Sigmoid colon (tissue), 7 donors: ENCODE results near the gene TMEM235. TPM values are rescaled to one million over a fixed set of nuclear protein-coding genes. Genes with fewer than 3 reads are reported as not detected.

Experiments used
- DNase-seq: peaks from one replicate; pipeline ENCODE4 v3.0.0-alpha.2; 2019
- H3K27ac ChIP-seq, 4 donors: fragments of 200-600 bp; sonication (generic); one replicate each; pipeline ENCODE4 v1.5.1; 2016 to 2019; ENCODE audit warnings: mild to moderate bottlenecking in 1 of 4
- H3K27me3 ChIP-seq, 3 donors: fragments of 200-600 bp; sonication (generic); one replicate each; pipeline ENCODE4 v1.5.1; 2019; ENCODE audit warnings: mild to moderate bottlenecking in 1 of 3
- H3K36me3 ChIP-seq, 4 donors: fragments of 200-600 bp; sonication (generic); one replicate each; pipeline ENCODE4 v1.5.1; 2016 to 2019
- H3K4me1 ChIP-seq, 4 donors: fragments of 200-600 bp; sonication (generic); one replicate each; pipeline ENCODE4 v1.5.1; 2017 to 2019
- H3K4me3 ChIP-seq, 4 donors: fragments of 200-600 bp; sonication (generic); one replicate each; pipeline ENCODE4 v1.5.1; 2017 to 2019; ENCODE audit warnings: mild to moderate bottlenecking in 2 of 4, moderate library complexity in 1 of 4
- H3K9me3 ChIP-seq, 4 donors: fragments of 200-600 bp in 3 of 4; sonication (generic) in 3 of 4; one replicate each; pipeline versions ENCODE4 v1.5.1 to v1.6.1; 2013 to 2019
- EP300 ChIP-seq, 4 donors: sonication (generic); formaldehyde crosslinking; IDR thresholded peaks; one replicate each; pipeline ENCODE4 v1.6.1; 2017; ENCODE audit warnings: antibody characterized with exemption in 4 of 4
- POLR2A ChIP-seq, 2 donors: fragments of 450-650 bp; IDR thresholded peaks; one replicate each; pipeline ENCODE4 v1.6.1; 2016; ENCODE audit warnings: antibody characterized with exemption in 2 of 2, mild to moderate bottlenecking in 2 of 2, moderate library complexity in 2 of 2
- POLR2AphosphoS5 ChIP-seq, 4 donors: sonication (generic); formaldehyde crosslinking; IDR thresholded peaks; one replicate each; pipeline ENCODE4 v1.6.1; 2017; ENCODE audit warnings: antibody characterized with exemption in 4 of 4
- WGBS, 2 donors: extraction: QIAGEN DNeasy Blood & Tissue Kit; methylation state at CpG; one replicate each; pipeline ENCODE4 v1.1.7; 2013; 5-methylcytosine and 5-hydroxymethylcytosine counted together
- intact Hi-C: fragments of 100-400 bp; cut with DNase I; formaldehyde crosslinking; loops from one replicate; pipeline ENCODE4 v1.15.1; 2023
- polyA plus RNA-seq, 3 donors: library from polyadenylated mRNA; stranded (reverse); fragments of 200-250 nt; gene quantifications; one replicate each; pipeline ENCODE4 v1.2.3, GENCODE V29; 2013
- small RNA-seq, 3 donors: library from RNA; depleted of rRNA; stranded (forward); fragments of <200 nt; gene quantifications; one replicate each; pipeline ENCODE3, GENCODE V24; 2016
- total RNA-seq, 4 donors: library from RNA; depleted of rRNA; stranded (reverse); fragments of >200 nt; gene quantifications; one replicate each; pipeline ENCODE4 v1.1.0, GENCODE V29; 2016
- TF ChIP-seq, protein P1 (sequence below), 4 experiments: fragments of 450-650 bp in 3 of 4; fragments of 200-600 bp in 1 of 4; IDR thresholded peaks; one replicate each; pipeline ENCODE4 v1.5.1; 2016 to 2019; ENCODE audit warnings: antibody characterized with exemption in 4 of 4, mild to moderate bottlenecking in 3 of 4, moderate library complexity in 2 of 4
- donor health status: healthy with polysubstance abuse.
- donor health status: Bipolar disorder and iron deficiency.
- donor health status: healthy.

TMEM235 gene
- total and polyA plus RNA-seq, 7 donors: 0.04 TPM; not detected in 6

DNA sequence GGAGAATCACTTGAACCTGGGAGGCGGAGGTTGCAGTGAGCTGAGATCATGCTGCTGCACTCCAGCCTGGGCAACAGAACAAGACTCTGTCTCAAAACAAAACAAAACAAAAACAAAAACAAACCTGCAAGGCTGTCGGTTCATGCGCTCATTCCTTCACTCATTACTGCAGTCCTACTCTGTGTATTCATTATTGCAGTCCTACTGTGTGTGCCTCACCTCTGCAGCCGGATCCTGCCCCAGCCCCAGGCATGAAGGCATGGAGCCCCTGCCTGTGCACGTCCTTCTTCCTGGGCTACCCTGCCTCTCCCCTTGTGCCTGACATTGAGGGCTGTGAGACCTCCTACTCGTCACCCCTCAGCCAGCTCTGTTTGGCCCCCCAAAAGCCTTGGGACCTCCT, 57.6 kb downstream of the TMEM235 start:
- H3K9me3 ChIP-seq: no peaks in the 10 kb centered on the region
- intact Hi-C loops: loop anchor here (1.0 kb wide), 2 partner anchors 72 to 133 kb away; no protein-coding TSS in a partner anchor
- WGBS, 2 donors: 83 to 89% methylated on average over 6 of the region's 6 CpGs
- H3K4me3 ChIP-seq: no peak overlapping the region
- no peaks in the 10 kb centered on the region for H3K27me3 ChIP-seq
- DNase-seq: no peak
- no peak overlapping the region for H3K27ac ChIP-seq
- TF ChIP-seq POLR2A (IDR thresholded peaks at IDR 0.05): no peak
- TF ChIP-seq POLR2AphosphoS5 (IDR thresholded peaks at IDR 0.05): no peak
- H3K4me1 ChIP-seq: peaks cover 0 to 9% (median 0%) of the 10 kb centered on the region in 4 donors
- H3K36me3 ChIP-seq: no peaks in the 10 kb centered on the region

DNA sequence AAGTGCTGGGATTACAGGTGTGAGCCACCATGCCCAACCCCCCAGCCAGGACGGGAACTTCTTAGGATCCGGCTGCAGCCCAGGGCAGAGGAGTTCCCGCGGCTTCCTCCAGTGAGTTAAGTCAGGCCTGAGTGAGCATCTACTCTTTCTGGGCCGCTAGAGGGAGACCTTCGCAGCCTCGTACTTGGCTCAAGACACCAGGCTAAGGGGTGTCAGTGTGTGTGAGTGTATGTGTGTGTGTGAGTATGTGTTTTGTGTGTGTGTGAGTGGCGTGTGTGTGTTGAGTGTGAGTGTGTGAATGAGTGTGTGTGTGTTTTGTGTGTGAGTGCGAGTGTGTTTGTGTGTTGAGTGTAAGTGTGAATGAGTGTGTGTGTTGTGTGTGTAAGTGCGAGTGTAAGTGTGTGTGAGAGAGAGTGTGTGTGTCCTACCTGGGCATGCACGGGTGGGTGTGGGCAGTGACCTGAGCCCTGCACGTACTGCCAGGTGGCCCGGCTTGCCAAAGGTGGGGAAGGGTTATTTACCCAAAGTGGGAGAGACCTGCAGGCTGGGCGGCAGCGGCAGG, 58.5 kb downstream of the TMEM235 start:
- 9 to 26% methylated on average over 15 of the region's 15 CpGs for WGBS, 2 donors

More for the DNA sequence above, 58.5 kb downstream of the TMEM235 start:
- intact Hi-C loops: loop anchor here (1.0 to 5.0 kb wide), 3 partner anchors 71 to 132 kb away; no protein-coding TSS in a partner anchor
- no peak overlapping the region for H3K27ac ChIP-seq
- peaks cover 0 to 9% (median 0%) of the 10 kb centered on the region in 4 donors for H3K4me1 ChIP-seq
- H3K36me3 ChIP-seq: no peaks in the 10 kb centered on the region
- no peak overlapping the region for H3K4me3 ChIP-seq
- H3K27me3 ChIP-seq: no peaks in the 10 kb centered on the region
- no peak for TF ChIP-seq EP300 (IDR thresholded peaks at IDR 0.05)
- TF ChIP-seq, protein P1, sequence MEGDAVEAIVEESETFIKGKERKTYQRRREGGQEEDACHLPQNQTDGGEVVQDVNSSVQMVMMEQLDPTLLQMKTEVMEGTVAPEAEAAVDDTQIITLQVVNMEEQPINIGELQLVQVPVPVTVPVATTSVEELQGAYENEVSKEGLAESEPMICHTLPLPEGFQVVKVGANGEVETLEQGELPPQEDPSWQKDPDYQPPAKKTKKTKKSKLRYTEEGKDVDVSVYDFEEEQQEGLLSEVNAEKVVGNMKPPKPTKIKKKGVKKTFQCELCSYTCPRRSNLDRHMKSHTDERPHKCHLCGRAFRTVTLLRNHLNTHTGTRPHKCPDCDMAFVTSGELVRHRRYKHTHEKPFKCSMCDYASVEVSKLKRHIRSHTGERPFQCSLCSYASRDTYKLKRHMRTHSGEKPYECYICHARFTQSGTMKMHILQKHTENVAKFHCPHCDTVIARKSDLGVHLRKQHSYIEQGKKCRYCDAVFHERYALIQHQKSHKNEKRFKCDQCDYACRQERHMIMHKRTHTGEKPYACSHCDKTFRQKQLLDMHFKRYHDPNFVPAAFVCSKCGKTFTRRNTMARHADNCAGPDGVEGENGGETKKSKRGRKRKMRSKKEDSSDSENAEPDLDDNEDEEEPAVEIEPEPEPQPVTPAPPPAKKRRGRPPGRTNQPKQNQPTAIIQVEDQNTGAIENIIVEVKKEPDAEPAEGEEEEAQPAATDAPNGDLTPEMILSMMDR (IDR thresholded peaks at IDR 0.05): peak; percentile 67 to 97 (median 83)
- TF ChIP-seq POLR2A (IDR thresholded peaks at IDR 0.05): no peak
- peak in 1 of 4 donors; percentile 39 for TF ChIP-seq POLR2AphosphoS5 (IDR thresholded peaks at IDR 0.05)
- DNase-seq: peak; percentile 91
- H3K9me3 ChIP-seq: no peaks in the 10 kb centered on the region

Small RNA genes lying within 50 kb of the gene (small RNA-seq; reads per million reads assigned to genes)
- gene AC087645.1: 0 reads per million in 3 donors

Other genes starting within 250 kb of the TMEM235 start
- 10 to 100 TPM in 2 of 4 donors, 1 to 10 TPM in 2; 5.3 to 13.9 (median 8.9) TPM for gene TMC6, start 102.9 kb upstream of the TMEM235 start, total RNA-seq
- gene TMC6, start 102.9 kb upstream of the TMEM235 start, polyA plus RNA-seq: 100 to 1,000 TPM in 1 of 3 donors, 10 to 100 TPM in 1, 1 to 10 TPM in 1; 9.0 to 145 (median 10.8) TPM
- gene TMC8, start 100.9 kb upstream of the TMEM235 start, total RNA-seq: 10 to 100 TPM in 1 of 4 donors, 1 to 10 TPM in 3; 2.8 to 13.2 (median 3.9) TPM
- gene TMC8, start 100.9 kb upstream of the TMEM235 start, polyA plus RNA-seq: 10 to 100 TPM in 1 of 3 donors, 1 to 10 TPM in 2; 1.8 to 51.7 (median 2.1) TPM
- not detected for gene C17orf99, start 85.2 kb upstream of the TMEM235 start, total RNA-seq
- under 1 TPM in 1 of 3 donors, not detected in 2; 0.73 TPM for gene C17orf99, start 85.2 kb upstream of the TMEM235 start, polyA plus RNA-seq
- gene SYNGR2, start 63.0 kb upstream of the TMEM235 start, total RNA-seq: 10 to 100 TPM; 14.7 to 23.5 (median 18.6) TPM
- 100 to 1,000 TPM in 1 of 3 donors, 10 to 100 TPM in 2; 37.2 to 280 (median 45.8) TPM for gene SYNGR2, start 63.0 kb upstream of the TMEM235 start, polyA plus RNA-seq
- 1 to 10 TPM in 3 of 4 donors, under 1 TPM in 1; 0.83 to 6.9 (median 3.8) TPM for gene TK1, start 44.6 kb upstream of the TMEM235 start, total RNA-seq
- 10 to 100 TPM; 10.2 to 74.6 (median 44.2) TPM for gene TK1, start 44.6 kb upstream of the TMEM235 start, polyA plus RNA-seq
- 10 to 100 TPM in 1 of 4 donors, 1 to 10 TPM in 3; 6.1 to 11.4 (median 7.6) TPM for gene AFMID, start 44.3 kb upstream of the TMEM235 start, total RNA-seq
- 10 to 100 TPM; 21.0 to 32.9 (median 28.2) TPM for gene AFMID, start 44.3 kb upstream of the TMEM235 start, polyA plus RNA-seq
- 1 to 10 TPM in 1 of 4 donors, under 1 TPM in 3; 0.16 to 3.1 (median 0.32) TPM for gene BIRC5, start 17.4 kb upstream of the TMEM235 start, total RNA-seq
- 10 to 100 TPM in 2 of 3 donors, 1 to 10 TPM in 1; 3.6 to 33.5 (median 10.6) TPM for gene BIRC5, start 17.4 kb upstream of the TMEM235 start, polyA plus RNA-seq
- gene SOCS3, start 128.4 kb downstream of the TMEM235 start, total RNA-seq: 100 to 1,000 TPM in 2 of 4 donors, 10 to 100 TPM in 2; 10.3 to 499 (median 82.9) TPM
- gene SOCS3, start 128.4 kb downstream of the TMEM235 start, polyA plus RNA-seq: 10 to 100 TPM; 11.1 to 64.5 (median 28.2) TPM
- gene PGS1, start 147.0 kb downstream of the TMEM235 start, total RNA-seq: 10 to 100 TPM; 20.0 to 36.3 (median 29.0) TPM
- gene PGS1, start 147.0 kb downstream of the TMEM235 start, polyA plus RNA-seq: 10 to 100 TPM in 2 of 3 donors, 1 to 10 TPM in 1; 9.9 to 36.9 (median 16.8) TPM